Jurkat, Clone E6-1 (cell line): Measurements from ENCODE around the gene KCNC1.
A peak's percentile ranks its signal among the peaks of the same experiment; 100 is the strongest.

Experiments used
- DNase-seq: peaks from one replicate; pipeline ENCODE4 v3.0.0-alpha.2; 2011; ENCODE audit warnings: low read depth, low spot score
- H3K4me3 ChIP-seq: 2 replicates; pipeline ENCODE4 v1.5.1; 2011; ENCODE audit warnings: mild to moderate bottlenecking, low read length, control low read depth, moderate library complexity

Gene KCNC1

GRCh38 chr11:17713851-17714250 is 20.7 kb upstream of the KCNC1 start:
- no peak for DNase-seq
- no peak overlapping the region for H3K4me3 ChIP-seq

DNA sequence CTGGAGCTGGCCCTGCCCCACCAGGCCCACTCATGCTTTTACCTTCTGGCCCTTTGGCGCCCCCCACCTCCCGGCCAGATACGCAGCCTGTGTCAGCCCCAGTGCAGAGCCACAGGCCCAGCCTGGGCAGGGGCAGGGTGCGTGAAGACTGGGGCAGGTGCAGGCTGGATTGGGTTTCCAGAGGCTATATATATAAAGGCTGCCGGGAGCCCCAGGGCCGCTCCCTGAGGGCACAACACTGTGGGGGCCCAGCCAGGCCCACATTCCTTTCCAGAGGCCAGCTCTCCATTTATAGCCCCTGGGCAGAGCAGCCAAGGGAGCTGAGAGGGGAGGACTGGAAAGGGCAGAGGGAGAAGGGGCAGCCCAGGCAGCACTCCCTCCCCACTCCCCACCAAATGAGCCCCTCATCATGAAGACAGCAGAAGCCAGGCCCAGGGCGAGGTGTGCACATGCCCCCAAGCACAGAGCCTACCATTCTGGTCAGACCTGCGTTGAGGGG is 20.2 kb upstream of the KCNC1 start:
- no peak for DNase-seq
- no peak overlapping the region for H3K4me3 ChIP-seq

GRCh38 chr11:17714870-17715269 is 19.7 kb upstream of the KCNC1 start:
- H3K4me3 ChIP-seq = no peak overlapping the region

GRCh38 chr11:17716807-17717206 is 17.8 kb upstream of the KCNC1 start:
- no peak overlapping the region for H3K4me3 ChIP-seq
- DNase-seq = no peak

More at GRCh38 chr11:17714870-17715269, 19.7 kb upstream of the KCNC1 start:
- DNase-seq = no peak

- DNase-seq = no peak
Measured at GRCh38 chr11:17718015-17718414, 16.6 kb upstream of the KCNC1 start.

DNA sequence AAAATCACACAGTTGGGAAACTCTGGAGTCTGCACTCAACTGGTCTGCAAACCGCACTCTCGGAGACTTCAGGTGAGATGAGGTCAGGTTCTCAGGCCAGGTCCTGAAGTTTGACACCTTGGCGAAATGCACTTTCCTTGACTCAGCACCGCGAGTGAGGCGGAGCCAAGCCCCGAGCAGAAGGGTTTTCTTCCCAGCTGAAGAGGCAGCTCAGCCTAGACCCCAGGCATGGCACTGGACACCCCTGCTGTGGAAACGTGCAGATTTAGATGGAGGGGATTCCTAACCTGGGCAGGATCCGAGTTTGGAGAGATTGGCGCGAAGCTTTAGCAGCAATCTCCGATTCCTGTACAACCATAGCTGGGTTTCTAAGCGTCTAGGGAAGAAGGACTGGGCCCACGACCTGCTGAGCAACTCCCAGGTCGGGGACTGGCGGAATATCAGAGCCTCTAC is 16.0 kb upstream of the KCNC1 start:
- DNase-seq = no peak
- H3K4me3 ChIP-seq = no peak overlapping the region

More at GRCh38 chr11:17718015-17718414, 16.6 kb upstream of the KCNC1 start:
- H3K4me3 ChIP-seq = no peak overlapping the region

GRCh38 chr11:17719028-17719937 is 15.3 kb upstream of the KCNC1 start, which contains the start of gene MYOD1:
Gene MYOD1 (plus strand): TSS chr11:17719571. CDS start chr11:17719783, 212 bp downstream.
- no peak for DNase-seq
- no peak within 1 kb of the TSS for H3K4me3 ChIP-seq

DNA sequence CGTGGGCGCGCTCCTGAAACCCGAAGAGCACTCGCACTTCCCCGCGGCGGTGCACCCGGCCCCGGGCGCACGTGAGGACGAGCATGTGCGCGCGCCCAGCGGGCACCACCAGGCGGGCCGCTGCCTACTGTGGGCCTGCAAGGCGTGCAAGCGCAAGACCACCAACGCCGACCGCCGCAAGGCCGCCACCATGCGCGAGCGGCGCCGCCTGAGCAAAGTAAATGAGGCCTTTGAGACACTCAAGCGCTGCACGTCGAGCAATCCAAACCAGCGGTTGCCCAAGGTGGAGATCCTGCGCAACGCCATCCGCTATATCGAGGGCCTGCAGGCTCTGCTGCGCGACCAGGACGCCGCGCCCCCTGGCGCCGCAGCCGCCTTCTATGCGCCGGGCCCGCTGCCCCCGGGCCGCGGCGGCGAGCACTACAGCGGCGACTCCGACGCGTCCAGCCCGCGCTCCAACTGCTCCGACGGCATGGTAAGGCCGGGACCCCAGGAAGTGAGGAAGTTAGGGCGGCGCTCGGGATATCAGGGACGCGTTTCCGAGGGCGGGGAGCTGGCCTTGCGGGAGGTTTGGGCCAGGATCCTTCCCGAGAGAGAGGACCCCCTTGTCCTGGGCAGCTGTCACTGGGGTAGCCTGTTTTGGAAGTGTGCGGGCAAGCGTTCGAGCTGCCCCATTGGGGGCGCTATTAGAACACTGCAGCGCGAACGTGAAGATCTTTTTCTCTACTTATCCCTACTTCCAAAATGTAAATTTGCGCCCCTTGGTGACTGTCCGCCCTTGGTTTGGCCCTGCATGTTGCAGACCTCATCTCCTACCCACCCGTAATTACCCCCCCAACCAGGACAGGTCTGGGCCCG is 14.4 kb upstream of the KCNC1 start:
- H3K4me3 ChIP-seq = no peak overlapping the region

GRCh38 chr11:17720796-17721171 is 13.8 kb upstream of the KCNC1 start:
- no peak for DNase-seq
- no peak overlapping the region for H3K4me3 ChIP-seq

More for the DNA sequence above, 14.4 kb upstream of the KCNC1 start:
- no peak for DNase-seq

DNA sequence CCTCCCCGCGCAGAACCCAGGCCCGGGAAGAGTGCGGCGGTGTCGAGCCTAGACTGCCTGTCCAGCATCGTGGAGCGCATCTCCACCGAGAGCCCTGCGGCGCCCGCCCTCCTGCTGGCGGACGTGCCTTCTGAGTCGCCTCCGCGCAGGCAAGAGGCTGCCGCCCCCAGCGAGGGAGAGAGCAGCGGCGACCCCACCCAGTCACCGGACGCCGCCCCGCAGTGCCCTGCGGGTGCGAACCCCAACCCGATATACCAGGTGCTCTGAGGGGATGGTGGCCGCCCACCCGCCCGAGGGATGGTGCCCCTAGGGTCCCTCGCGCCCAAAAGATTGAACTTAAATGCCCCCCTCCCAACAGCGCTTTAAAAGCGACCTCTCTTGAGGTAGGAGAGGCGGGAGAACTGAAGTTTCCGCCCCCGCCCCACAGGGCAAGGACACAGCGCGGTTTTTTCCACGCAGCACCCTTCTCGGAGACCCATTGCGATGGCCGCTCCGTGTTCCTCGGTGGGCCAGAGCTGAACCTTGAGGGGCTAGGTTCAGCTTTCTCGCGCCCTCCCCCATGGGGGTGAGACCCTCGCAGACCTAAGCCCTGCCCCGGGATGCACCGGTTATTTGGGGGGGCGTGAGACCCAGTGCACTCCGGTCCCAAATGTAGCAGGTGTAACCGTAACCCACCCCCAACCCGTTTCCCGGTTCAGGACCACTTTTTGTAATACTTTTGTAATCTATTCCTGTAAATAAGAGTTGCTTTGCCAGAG is 13.2 kb upstream of the KCNC1 start:
- no peak for DNase-seq
- H3K4me3 ChIP-seq = no peak overlapping the region

DNA sequence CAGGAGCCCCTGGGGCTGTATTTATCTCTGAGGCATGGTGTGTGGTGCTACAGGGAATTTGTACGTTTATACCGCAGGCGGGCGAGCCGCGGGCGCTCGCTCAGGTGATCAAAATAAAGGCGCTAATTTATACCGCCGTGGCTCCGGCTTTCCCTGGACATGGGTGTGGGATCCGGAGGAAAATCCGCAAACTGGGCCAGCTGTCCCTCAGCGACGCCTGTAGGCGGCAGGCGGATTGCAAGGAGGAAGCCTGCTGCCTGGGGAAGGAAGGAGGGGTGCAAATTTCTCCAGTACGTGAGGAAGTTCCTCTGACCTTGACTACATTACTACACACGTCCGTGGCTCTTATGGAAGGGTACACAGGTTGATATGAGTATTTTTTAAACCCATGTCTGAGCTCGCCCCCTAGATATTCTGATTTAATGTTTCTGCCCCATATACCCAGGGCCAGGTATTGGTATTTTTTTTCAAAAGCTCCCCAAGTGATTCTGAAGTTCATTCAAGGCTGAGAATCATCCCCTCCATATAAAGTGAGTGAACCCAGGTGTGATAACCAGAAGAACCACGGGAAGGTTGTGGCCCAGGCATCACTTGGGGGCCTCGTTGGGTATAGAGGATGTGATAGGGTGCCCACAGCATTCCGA is 12.5 kb upstream of the KCNC1 start:
- DNase-seq = no peak
- no peak overlapping the region for H3K4me3 ChIP-seq

- no peak for DNase-seq
Measured at GRCh38 chr11:17724020-17724908, 10.3 kb upstream of the KCNC1 start.

GRCh38 chr11:17725174-17725573 is 9.4 kb upstream of the KCNC1 start:
- DNase-seq = no peak

More at GRCh38 chr11:17724020-17724908, 10.3 kb upstream of the KCNC1 start:
- H3K4me3 ChIP-seq = no peak overlapping the region

DNA sequence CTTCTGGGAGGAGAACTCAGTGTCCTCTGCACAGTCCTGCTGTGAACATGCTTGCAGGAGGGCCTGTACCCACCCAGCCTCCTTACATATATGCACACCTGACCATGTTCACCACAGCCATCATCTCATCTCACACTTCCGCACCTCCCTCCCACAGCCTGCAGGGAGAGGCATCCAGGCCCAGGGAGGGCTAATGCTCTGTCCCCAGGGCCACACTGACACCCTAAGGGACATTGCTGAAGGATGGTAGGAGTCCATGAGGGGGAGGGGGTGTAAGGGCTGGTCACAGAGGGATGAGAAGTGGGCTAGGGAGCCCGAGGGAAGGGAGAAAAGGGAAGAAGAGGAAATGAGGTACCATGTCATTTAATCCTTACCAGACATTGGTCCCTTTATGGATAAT is 4.4 kb upstream of the KCNC1 start:
- no peak overlapping the region for H3K4me3 ChIP-seq
- no peak for DNase-seq

More at GRCh38 chr11:17725174-17725573, 9.4 kb upstream of the KCNC1 start:
- no peak overlapping the region for H3K4me3 ChIP-seq

DNA sequence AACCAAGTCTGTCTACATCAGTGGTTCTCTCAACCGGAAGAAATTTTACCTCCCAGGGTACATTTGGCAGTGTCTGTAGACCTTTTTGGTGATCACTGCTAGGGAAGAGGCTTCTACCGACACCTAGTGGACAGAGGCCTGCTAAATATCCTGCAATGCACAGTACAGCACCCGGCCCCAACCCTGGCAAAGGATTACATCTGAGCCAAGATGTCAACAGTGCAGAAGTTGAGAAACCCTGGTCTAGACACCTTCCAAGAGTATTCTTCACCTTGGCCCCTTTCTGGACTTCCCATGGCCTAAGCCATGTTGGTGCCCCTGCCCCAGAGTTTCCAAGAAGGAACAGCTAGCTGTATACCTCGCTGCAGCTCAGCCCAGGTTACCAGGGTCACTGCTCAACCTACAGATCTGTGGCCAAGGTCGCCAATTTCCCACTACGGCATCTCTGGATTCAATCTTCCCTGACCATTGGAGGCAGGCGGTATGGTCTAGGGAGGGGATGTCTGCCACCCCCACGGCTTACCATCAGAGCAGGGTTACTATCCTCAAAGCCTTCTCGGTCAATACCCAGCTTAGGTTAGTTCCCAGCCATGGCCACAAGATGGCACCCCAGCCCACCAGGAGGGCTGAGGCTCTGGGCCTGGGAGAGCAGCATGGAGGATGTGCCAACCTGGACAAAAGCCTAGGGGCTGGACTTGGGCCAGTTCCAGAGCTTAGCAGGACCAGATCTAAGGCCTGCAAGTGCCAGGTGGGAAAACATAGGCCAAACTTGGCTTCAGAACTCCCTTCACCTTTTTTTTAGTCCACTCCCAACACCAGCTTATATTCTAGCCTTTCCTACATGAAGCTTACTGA is 3.7 kb upstream of the KCNC1 start:
- DNase-seq = peak; percentile 42
- H3K4me3 ChIP-seq = no peak overlapping the region

DNA sequence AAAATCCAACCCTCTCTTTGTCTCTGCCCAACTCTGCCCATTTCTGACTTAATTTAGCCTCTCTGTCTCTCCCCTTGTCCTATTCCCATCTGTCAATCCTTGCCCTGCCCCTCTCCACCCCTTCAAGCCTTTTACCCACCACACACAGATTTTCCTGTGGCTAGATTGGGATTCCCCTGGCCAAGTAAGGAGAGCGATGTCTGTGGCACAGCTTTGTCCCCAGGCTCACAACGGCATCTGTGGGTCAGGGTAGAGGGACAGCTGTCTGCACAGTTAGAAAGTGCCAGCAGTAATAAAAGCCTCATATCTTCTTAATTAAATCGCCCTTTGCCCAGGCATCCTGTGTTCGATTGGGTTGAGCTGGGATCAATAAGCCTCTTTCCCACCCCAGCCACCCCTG is 1.3 kb upstream of the KCNC1 start:
- H3K4me3 ChIP-seq = no peak overlapping the region
- no peak for DNase-seq
